NCI-H1105 treated with DMSO at 0.1 percent for 48 hours (cell line): ENCODE measurements around the gene SLIT3.

Source experiments
- DNase-seq: peaks from one replicate; lab custom pipeline; 2025; lab: John Stamatoyannopoulos, UW

The SLIT3 gene

GRCh38 chr5:168697034-168697720 is 603.8 kb downstream of the SLIT3 start:
- no peak for DNase-seq

GRCh38 chr5:168696611-168697010 is 604.3 kb downstream of the SLIT3 start:
- no peak for DNase-seq

- no peak for DNase-seq
These were observed 605.6 kb downstream of the SLIT3 start for GRCh38 chr5:168695301-168695835.

- no peak for DNase-seq
These were observed 606.6 kb downstream of the SLIT3 start for GRCh38 chr5:168694289-168694688.

GRCh38 chr5:168693883-168694282 is 607.1 kb downstream of the SLIT3 start:
- no peak for DNase-seq

- DNase-seq = no peak
These were observed 607.6 kb downstream of the SLIT3 start for GRCh38 chr5:168693297-168693696.

GRCh38 chr5:168691891-168692290 is 609.0 kb downstream of the SLIT3 start:
- DNase-seq = no peak

- no peak for DNase-seq
These were observed 611.7 kb downstream of the SLIT3 start for GRCh38 chr5:168689260-168689659.

GRCh38 chr5:168686837-168687236 is 614.1 kb downstream of the SLIT3 start:
- DNase-seq = no peak

- DNase-seq = no peak
These were observed 615.4 kb downstream of the SLIT3 start for GRCh38 chr5:168685566-168685965.

GRCh38 chr5:168683927-168684295 is 617.0 kb downstream of the SLIT3 start:
- DNase-seq = no peak

- no peak for DNase-seq
These were observed 617.6 kb downstream of the SLIT3 start for GRCh38 chr5:168683247-168683926.

GRCh38 chr5:168681556-168682183 is 619.3 kb downstream of the SLIT3 start:
- no peak for DNase-seq

GRCh38 chr5:168680395-168680794 is 620.5 kb downstream of the SLIT3 start:
- DNase-seq = no peak

- peak; percentile 35 for DNase-seq
These were observed 621.4 kb downstream of the SLIT3 start for GRCh38 chr5:168679515-168679920.

- peak; percentile 0 for DNase-seq
These were observed 624.4 kb downstream of the SLIT3 start for GRCh38 chr5:168676501-168676900.

GRCh38 chr5:168675883-168676408 is 625.0 kb downstream of the SLIT3 start:
- no peak for DNase-seq

GRCh38 chr5:168674893-168675482 is 626.0 kb downstream of the SLIT3 start:
- DNase-seq = no peak

GRCh38 chr5:168672888-168673287 is 628.1 kb downstream of the SLIT3 start:
- no peak for DNase-seq

- DNase-seq = no peak
These were observed 628.9 kb downstream of the SLIT3 start for GRCh38 chr5:168672016-168672415.

GRCh38 chr5:168670881-168671575 is 629.9 kb downstream of the SLIT3 start:
- no peak for DNase-seq
